ENCODE data around the gene SOBP. TPM values are rescaled to one million over a fixed set of nuclear protein-coding genes. Genes with fewer than 3 reads are reported as not detected.

The SOBP gene
- total and polyA plus RNA-seq, 2 experiments from 2014 or later, result 1.5 to 3.0 TPM

- no peak for TF ChIP-seq ZNF331 (CRISPR knock-in tag; IDR thresholded peaks at IDR 0.05; ENCODE audit: low read depth)
- TF ChIP-seq EZH2 (IDR thresholded peaks at IDR 0.05; ENCODE audit: low read depth, unreplicated experiment), result no peak
- no peak overlapping the region for H3K4me2 ChIP-seq
- Mint-ChIP-seq H3K4me1 (no peaks in the 10 kb centered on the region; the same call in 2 of the 3 replicates), H3K27ac (no peak overlapping the region), H3K27me3 (ENCODE audit: insufficient read depth, low read depth, poor library complexity) (peaks cover 3% of the 10 kb centered on the region), H3K9me3 (no peaks in the 10 kb centered on the region), H3K4me3 (no peak overlapping the region), H3K36me3 (ENCODE audit: low read depth) (peaks cover 3% of the 10 kb centered on the region; the same call in 2 of the 3 replicates)
- H2AFZ ChIP-seq, result no peak overlapping the region
- no peaks in the 10 kb centered on the region for H3K79me2 ChIP-seq (replicated peaks; ENCODE audit: insufficient read depth)
- no peaks in the 10 kb centered on the region for H4K20me1 ChIP-seq (replicated peaks; ENCODE audit: insufficient read depth)
- DNase-seq (ENCODE audit: low spot score) (no peak), ATAC-seq (no peak)
- no peak overlapping the region for H3K4me3 ChIP-seq
- no peak overlapping the region for H3K27ac ChIP-seq (ENCODE audit: low read depth)
- H3F3A ChIP-seq (replicated peaks; ENCODE audit: low read depth), result no peaks in the 10 kb centered on the region
- H3K27me3 ChIP-seq (ENCODE audit: insufficient read depth), result no peaks in the 10 kb centered on the region
- H3K9me2 ChIP-seq (ENCODE audit: insufficient read depth), result 0 out of 2 replicates have a peak, but pooled peaks cover 8% of the 10 kb centered on the region
- no peaks in the 10 kb centered on the region for H3K36me3 ChIP-seq (ENCODE audit: insufficient read depth)
- no peaks in the 10 kb centered on the region for H3K4me1 ChIP-seq (ENCODE audit: insufficient read depth)
Measured at GRCh38 chr6:107648983-107649382, 159.1 kb downstream of the SOBP start.

- no peaks in the 10 kb centered on the region for H3F3A ChIP-seq (replicated peaks; ENCODE audit: low read depth)
- Mint-ChIP-seq H3K36me3 (ENCODE audit: low read depth) (peaks cover 3% of the 10 kb centered on the region; the same call in 2 of the 3 replicates), H3K4me1 (peaks cover 12% of the 10 kb centered on the region; the same call in 2 of the 3 replicates), H3K27ac (no peak overlapping the region), H3K4me3 (no peak overlapping the region), H3K27me3 (ENCODE audit: insufficient read depth, low read depth, poor library complexity) (no peaks in the 10 kb centered on the region), H3K9me3 (no peaks in the 10 kb centered on the region)
- H3K27me3 ChIP-seq (ENCODE audit: insufficient read depth), result no peaks in the 10 kb centered on the region
- H3K4me3 ChIP-seq, result no peak overlapping the region
- H4K20me1 ChIP-seq (replicated peaks; ENCODE audit: insufficient read depth), result no peaks in the 10 kb centered on the region
- H2AFZ ChIP-seq, result no peak overlapping the region
- no peak overlapping the region for H3K27ac ChIP-seq (ENCODE audit: low read depth)
- H3K4me1 ChIP-seq (ENCODE audit: insufficient read depth), result peaks cover 8% of the 10 kb centered on the region; the same call in 1 of the 2 replicates
- no peak for TF ChIP-seq ETS1 (IDR thresholded peaks at IDR 0.05)
- no peak for TF ChIP-seq POLR2AphosphoS5 (IDR thresholded peaks at IDR 0.05; ENCODE audit: low read depth)
- no peak for TF ChIP-seq EZH2 (IDR thresholded peaks at IDR 0.05; ENCODE audit: low read depth, unreplicated experiment)
- no peak for TF ChIP-seq EZH2phosphoT487 (IDR thresholded peaks at IDR 0.05; ENCODE audit: unreplicated experiment)
- TF ChIP-seq STAT1 (IDR thresholded peaks at IDR 0.05; ENCODE audit: unreplicated experiment), result no peak
- no peak for TF ChIP-seq ZNF331 (CRISPR knock-in tag; IDR thresholded peaks at IDR 0.05; ENCODE audit: low read depth)
- TF ChIP-seq CREB1 (CRISPR knock-in tag; IDR thresholded peaks at IDR 0.05; ENCODE audit: low read depth), result no peak
- no peak for TF ChIP-seq JUNB (IDR thresholded peaks at IDR 0.05; ENCODE audit: unreplicated experiment)
- no peak overlapping the region for H3K4me2 ChIP-seq
- H3K36me3 ChIP-seq (ENCODE audit: insufficient read depth), result no peaks in the 10 kb centered on the region
- DNase-seq (ENCODE audit: low spot score) (no peak), ATAC-seq (no peak)
- H3K9me2 ChIP-seq (ENCODE audit: insufficient read depth), result 0 out of 2 replicates have a peak, but pooled peaks cover 8% of the 10 kb centered on the region
- H3K79me2 ChIP-seq (replicated peaks; ENCODE audit: insufficient read depth), result no peaks in the 10 kb centered on the region
Measured at GRCh38 chr6:107652526-107653182, 162.7 kb downstream of the SOBP start.

- H3F3A ChIP-seq (replicated peaks; ENCODE audit: low read depth), result no peaks in the 10 kb centered on the region
- DNase-seq (ENCODE audit: low spot score) (no peak), ATAC-seq (no peak)
- H3K79me2 ChIP-seq (replicated peaks; ENCODE audit: insufficient read depth), result no peaks in the 10 kb centered on the region
- 0 out of 2 replicates have a peak, but pooled peaks cover 8% of the 10 kb centered on the region for H3K9me2 ChIP-seq (ENCODE audit: insufficient read depth)
- Mint-ChIP-seq H3K27me3 (ENCODE audit: insufficient read depth, low read depth, poor library complexity) (no peaks in the 10 kb centered on the region), H3K4me3 (no peak overlapping the region), H3K9me3 (no peaks in the 10 kb centered on the region), H3K27ac (no peak overlapping the region), H3K36me3 (ENCODE audit: low read depth) (peaks cover 3% of the 10 kb centered on the region; the same call in 2 of the 3 replicates), H3K4me1 (peaks cover 17% of the 10 kb centered on the region; the same call in 2 of the 3 replicates)
- H3K4me1 ChIP-seq (ENCODE audit: insufficient read depth), result peaks cover 14% of the 10 kb centered on the region; the same call in 1 of the 2 replicates
- H3K27ac ChIP-seq (ENCODE audit: low read depth), result no peak overlapping the region
- no peak overlapping the region for H3K4me3 ChIP-seq
- H2AFZ ChIP-seq, result no peak overlapping the region
- H4K20me1 ChIP-seq (replicated peaks; ENCODE audit: insufficient read depth), result no peaks in the 10 kb centered on the region
- H3K4me2 ChIP-seq, result no peak overlapping the region
- H3K36me3 ChIP-seq (ENCODE audit: insufficient read depth), result no peaks in the 10 kb centered on the region
- no peaks in the 10 kb centered on the region for H3K27me3 ChIP-seq (ENCODE audit: insufficient read depth)
- TF ChIP-seq EZH2 (IDR thresholded peaks at IDR 0.05; ENCODE audit: low read depth, unreplicated experiment) (no peak), NANOG (IDR thresholded peaks at IDR 0.05; ENCODE audit: borderline replicate concordance) (no peak), JUNB (IDR thresholded peaks at IDR 0.05; ENCODE audit: unreplicated experiment) (no peak), ZNF114 (CRISPR knock-in tag; IDR thresholded peaks at IDR 0.05) (no peak)
Measured at GRCh38 chr6:107653183-107653580, 163.3 kb downstream of the SOBP start.
